Measurements from ENCODE around the gene KIZ.

Gene KIZ

DNA sequence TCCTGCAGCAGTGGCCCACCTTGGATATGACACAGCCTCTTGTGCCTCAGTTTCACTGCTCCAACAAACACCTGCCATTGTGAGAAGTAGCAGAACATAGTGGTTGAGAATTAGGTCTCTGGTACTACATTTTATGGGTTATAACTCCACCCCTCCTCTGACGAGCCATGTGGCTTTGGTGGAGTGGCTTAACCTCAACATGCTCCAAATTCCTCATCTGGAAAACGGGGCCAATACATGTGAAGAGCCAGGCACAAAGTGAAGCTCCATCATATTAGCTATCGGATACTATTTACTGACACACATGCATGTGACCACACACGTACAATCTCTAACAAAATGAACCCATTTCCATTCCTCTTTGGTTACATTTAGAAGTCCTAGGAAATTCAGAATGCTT is 8.4 kb upstream of the KIZ start:
- no peak overlapping the region for H3K27ac Mint-ChIP-seq
- ATAC-seq (replicated peaks), result no peak
- peaks cover 0 to 3% of the 10 kb centered on the region in 2 donors for H3K9me3 Mint-ChIP-seq

DNA sequence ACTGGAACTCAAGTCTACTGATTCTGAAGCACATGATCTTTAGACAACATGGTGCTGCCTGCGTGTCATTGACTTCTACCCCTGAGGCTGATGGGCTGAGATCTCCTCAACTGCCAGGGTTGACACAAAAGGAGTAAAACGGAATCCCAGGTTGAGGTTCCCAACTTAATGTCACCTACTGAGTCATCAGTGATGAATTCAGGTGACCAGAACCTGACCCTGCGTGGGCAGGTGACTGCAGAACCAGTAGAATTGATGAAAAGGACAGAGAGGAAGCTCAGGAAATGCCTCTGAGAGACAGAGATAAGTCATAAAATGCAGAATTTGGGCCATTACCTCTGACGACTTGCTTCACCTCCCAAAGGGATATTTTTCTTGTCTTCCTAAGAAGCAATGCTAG is 7.7 kb upstream of the KIZ start:
- Mint-ChIP-seq H3K4me1 (no peaks in the 10 kb centered on the region), H3K27me3 (peaks cover 43 to 70% of the 10 kb centered on the region in 2 donors), H3K9me3 (peaks cover 0 to 3% of the 10 kb centered on the region in 2 donors), H3K4me3 (no peak overlapping the region), H3K27ac (no peak overlapping the region), H3K36me3 (peaks cover 0 to 2% of the 10 kb centered on the region in 2 donors)
- ATAC-seq (replicated peaks), result no peak
- DNase-seq, result no peak

More for the DNA sequence above, 8.4 kb upstream of the KIZ start:
- Mint-ChIP-seq H3K4me3 (no peak overlapping the region), H3K27me3 (peaks cover 45 to 75% of the 10 kb centered on the region in 2 donors), H3K4me1 (no peaks in the 10 kb centered on the region), H3K36me3 (peaks cover 0 to 2% of the 10 kb centered on the region in 2 donors)
- no peak for DNase-seq

DNA sequence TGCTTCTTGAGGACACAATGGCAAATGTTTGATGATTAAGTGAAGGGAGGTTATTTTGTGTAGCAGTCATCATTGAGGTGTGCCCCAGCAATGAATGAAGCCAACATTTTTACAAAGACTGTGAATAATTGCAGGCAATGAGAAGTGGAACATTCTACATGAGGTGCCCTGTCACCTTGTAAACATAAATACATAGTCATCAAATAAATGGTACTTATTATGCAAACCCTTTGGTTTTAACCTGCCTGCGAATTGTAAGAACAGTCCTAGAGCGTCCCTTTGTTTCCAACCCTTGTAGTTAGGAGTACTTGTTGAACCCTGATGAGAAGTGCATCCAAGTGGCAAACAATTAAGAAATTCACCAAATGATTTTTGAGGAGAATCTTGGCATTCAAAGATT is 7.1 kb upstream of the KIZ start:
- DNase-seq (no peak), ATAC-seq (replicated peaks) (no peak)
- no peak overlapping the region for H3K27ac Mint-ChIP-seq
- H3K4me1 Mint-ChIP-seq, result no peaks in the 10 kb centered on the region
- peaks cover 0 to 2% of the 10 kb centered on the region in 2 donors for H3K36me3 Mint-ChIP-seq
- peaks cover 39 to 66% of the 10 kb centered on the region in 2 donors for H3K27me3 Mint-ChIP-seq
- no peak overlapping the region for H3K4me3 Mint-ChIP-seq
- H3K9me3 Mint-ChIP-seq, result peaks cover 0 to 3% of the 10 kb centered on the region in 2 donors

DNA sequence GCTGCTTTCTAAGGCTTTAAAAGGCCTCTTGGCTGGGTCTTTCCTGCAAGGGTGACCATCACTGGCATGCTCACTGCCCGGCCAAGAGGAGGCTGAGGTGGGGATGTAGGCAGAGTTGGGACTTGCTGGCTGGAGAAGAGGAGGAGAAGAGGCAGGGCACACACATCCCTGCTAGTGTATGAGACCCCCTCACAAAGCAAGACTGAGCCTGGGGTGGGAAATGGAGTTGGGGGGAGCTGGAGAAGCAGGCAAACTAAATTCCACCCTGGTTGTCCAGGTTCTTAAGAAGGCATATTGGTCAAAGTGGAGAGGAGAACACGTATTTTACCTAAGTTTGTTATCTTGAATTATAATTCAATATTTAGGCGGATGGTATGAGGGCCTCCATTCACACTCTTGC is 1.7 kb upstream of the KIZ start:
- ATAC-seq (replicated peaks), result no peak
- Mint-ChIP-seq H3K27me3 (peaks cover 8 to 14% of the 10 kb centered on the region in 2 donors), H3K9me3 (peaks cover 0 to 3% of the 10 kb centered on the region in 2 donors), H3K4me3 (no peak overlapping the region), H3K4me1 (peaks cover 6 to 10% of the 10 kb centered on the region in 2 donors), H3K36me3 (peaks cover 0 to 2% of the 10 kb centered on the region in 2 donors), H3K27ac (no peak overlapping the region)
- DNase-seq, result no peak

DNA sequence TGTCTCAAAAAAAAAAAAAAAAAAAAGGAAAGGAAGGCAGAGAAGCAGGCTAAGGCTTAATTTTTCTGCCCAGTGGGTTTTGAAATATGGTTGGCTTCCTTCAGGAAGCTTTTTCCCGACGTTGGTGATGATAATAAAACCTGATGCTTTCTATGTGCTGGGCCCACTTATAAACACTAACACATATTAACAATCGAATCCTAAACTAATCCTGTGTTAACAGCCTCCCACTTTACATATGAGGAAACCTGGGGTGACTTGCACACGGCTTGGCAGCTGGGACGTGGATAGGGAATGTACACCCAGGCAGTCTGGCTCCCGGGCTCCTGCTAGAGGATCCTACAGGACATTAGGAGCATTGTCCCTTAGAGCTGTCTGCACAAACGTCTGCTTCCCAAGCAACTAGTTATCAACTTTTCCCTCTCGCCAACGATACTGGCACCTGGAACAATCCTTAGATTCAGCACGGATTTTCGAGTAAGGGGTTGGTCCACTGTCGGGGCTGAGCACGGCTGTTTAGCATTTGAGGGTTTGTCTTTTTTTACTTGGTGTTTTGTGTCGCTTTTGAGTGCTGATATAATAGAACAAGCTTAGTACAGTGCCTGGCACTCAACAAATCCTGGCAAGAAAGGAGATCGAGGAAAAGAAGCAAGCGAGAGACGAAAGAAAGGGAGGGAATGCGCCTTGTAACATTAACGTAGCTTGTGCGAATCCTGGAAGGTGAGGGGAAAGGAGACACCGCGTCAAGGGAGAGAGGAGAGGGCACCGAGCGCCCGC is 622 bp upstream of the KIZ start:
- peaks cover 0 to 3% of the 10 kb centered on the region in 2 donors for H3K9me3 Mint-ChIP-seq
- H3K4me3 Mint-ChIP-seq, result peak overlapping the region; percentile 87 to 91
- peaks cover 8 to 13% of the 10 kb centered on the region in 2 donors for H3K27me3 Mint-ChIP-seq
- peaks cover 2 to 4% of the 10 kb centered on the region in 2 donors for H3K36me3 Mint-ChIP-seq
- H3K27ac Mint-ChIP-seq, result no peak overlapping the region
- peaks cover 6 to 10% of the 10 kb centered on the region in 2 donors for H3K4me1 Mint-ChIP-seq
- no peak for DNase-seq
- ATAC-seq (replicated peaks), result peak; percentile 17 to 20

DNA sequence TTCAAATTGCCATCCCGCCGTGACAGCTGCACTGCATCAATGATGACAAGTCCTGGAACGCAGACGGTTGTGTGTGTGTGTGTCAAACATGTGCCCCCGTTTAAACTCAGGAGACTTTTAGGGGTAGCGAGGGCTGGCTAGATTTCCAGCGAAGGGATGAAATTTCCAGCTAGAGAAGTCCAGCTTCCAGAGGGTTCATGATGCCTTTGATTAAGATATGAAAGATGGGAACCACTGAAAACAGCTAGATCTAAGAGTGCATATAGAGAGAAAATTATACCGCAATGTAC is 644 bp downstream of the KIZ start:
- peak overlapping the region; percentile 87 to 91 for H3K4me3 Mint-ChIP-seq
- DNase-seq (no peak), ATAC-seq (replicated peaks) (no peak)
- peak overlapping the region; percentile 96 for H3K27ac Mint-ChIP-seq
- peaks cover 0 to 4% of the 10 kb centered on the region in 2 donors for H3K36me3 Mint-ChIP-seq
- peaks cover 3 to 5% of the 10 kb centered on the region in 2 donors for H3K27me3 Mint-ChIP-seq
- no peaks in the 10 kb centered on the region for H3K9me3 Mint-ChIP-seq
- peaks cover 6 to 10% of the 10 kb centered on the region in 2 donors for H3K4me1 Mint-ChIP-seq

DNA sequence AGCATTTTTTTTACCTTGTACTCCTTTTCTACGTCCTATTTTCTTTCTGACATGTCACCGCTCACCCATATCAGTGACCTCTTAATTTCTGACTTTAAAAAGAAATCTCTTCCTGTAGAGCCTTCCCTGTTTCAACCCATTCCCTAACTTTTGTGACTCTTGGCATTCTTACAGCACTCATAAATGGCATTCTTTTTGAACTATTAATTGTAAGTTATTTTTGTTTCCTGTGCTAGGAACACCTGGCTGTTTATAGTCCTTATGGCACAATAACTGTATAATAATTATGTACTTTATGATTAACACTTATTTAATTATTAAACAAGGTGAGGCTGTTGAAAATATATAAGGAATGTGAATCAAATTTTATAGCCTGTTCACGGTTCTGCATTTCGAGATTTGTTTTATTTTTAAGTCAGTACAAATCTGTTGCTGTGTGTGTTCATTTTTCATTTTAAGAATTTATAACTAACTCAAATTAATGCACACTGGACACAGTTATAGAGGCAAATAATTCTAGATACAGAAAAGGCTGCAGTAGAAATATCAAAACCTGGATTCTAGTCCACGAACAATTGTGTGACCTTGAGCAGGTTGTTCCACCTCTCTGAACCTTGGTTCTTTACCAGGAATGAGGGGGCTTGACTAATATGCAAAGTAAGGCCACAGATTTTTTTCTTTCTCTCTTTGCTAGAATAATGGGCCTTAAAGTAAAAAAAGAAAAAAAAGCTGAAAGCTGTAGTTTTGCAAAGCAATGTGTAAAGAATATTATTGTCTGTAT is 1.5 kb downstream of the KIZ start:
- ATAC-seq (replicated peaks) (no peak), DNase-seq (no peak)
- Mint-ChIP-seq H3K27me3 (no peaks in the 10 kb centered on the region), H3K4me1 (peaks cover 6 to 10% of the 10 kb centered on the region in 2 donors), H3K4me3 (peak overlapping the region; percentile 20 to 87), H3K36me3 (peaks cover 0 to 4% of the 10 kb centered on the region in 2 donors), H3K9me3 (no peaks in the 10 kb centered on the region), H3K27ac (no peak overlapping the region)

DNA sequence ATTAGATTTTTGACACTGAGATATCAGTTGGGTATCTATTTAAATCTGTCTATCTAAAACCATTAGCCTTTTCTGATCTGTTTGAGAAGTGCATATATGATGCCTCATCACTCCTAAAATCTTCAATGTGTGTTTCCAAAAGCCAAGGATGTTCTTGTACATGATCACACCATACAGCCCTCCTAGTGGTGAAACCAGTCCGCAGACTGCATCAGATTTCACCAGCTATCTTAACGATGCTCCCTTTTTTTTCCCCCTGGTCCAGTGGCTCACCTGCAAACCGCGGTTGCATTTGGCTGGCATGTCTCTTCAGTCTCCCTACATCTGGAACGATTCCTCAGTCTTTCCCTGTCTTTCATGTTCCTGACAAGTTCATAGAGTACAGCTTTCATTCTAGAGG is 4.0 kb downstream of the KIZ start:
- peaks cover 4 to 16% of the 10 kb centered on the region in 2 donors for H3K36me3 Mint-ChIP-seq

DNA sequence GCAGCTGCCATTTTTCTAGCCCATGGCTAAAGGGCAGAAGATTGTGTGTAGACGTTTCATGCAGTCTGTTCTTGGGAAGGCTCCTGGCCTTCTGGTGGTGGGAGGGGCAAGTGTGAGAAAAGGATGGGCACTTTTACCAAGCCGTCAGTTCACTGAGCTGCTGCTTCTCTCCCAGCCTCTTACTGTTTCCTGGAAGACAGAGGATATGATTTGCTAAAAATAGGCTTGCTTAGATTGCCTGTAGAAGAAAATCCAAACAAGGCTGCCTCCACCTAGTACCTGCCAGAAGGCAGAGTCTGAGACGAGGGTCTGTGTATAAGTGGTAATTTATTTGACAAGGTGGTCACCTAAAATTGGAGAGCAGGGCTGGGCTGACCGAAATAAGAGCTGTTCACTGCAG is 7.5 kb downstream of the KIZ start:
- Mint-ChIP-seq H3K27me3 (no peaks in the 10 kb centered on the region), H3K9me3 (no peaks in the 10 kb centered on the region), H3K4me3 (no peak overlapping the region), H3K27ac (no peak overlapping the region), H3K4me1 (no peaks in the 10 kb centered on the region), H3K36me3 (peaks cover 17 to 39% of the 10 kb centered on the region in 2 donors)
- ATAC-seq (replicated peaks) (no peak), DNase-seq (no peak)

More for the DNA sequence above, 4.0 kb downstream of the KIZ start:
- Mint-ChIP-seq H3K27ac (no peak overlapping the region), H3K4me1 (peaks cover 6 to 10% of the 10 kb centered on the region in 2 donors), H3K27me3 (no peaks in the 10 kb centered on the region), H3K4me3 (no peak overlapping the region), H3K9me3 (no peaks in the 10 kb centered on the region)
- no peak for DNase-seq
- ATAC-seq (replicated peaks), result no peak

DNA sequence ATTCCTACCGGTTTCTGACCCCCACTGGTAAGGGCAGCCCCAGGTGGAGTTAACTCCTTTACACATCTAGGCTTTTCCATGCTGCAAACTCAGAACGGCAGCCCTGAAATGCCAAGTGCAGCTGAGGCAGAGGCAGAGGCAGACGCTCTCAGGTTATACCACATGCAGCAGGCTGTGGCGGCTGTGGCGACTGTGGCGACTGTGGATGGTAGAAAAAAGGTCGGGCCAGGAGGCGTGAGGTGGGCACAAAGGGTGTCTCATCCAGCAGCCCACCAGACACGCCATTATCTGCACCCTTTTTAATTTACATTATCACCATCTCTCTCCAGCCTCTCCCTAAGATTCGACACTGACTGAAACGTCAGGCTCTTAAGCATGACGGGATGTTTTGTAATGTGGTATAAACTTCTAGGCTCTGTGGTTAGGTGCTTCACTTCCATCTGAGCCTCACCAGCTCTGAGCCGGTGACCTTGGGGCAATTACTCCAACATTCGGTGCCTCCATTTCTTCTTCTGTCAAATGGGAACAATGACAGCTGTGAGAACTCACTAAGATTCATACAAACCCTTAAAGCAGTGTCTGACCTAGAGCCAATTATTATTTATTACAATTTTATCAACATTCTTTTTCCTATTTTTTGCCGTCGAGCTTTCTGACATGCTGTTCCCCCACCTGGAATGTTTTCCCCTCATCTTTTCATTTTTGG is 8.2 kb downstream of the KIZ start:
- DNase-seq (no peak), ATAC-seq (replicated peaks) (no peak)
- H3K4me3 Mint-ChIP-seq, result no peak overlapping the region
- no peaks in the 10 kb centered on the region for H3K4me1 Mint-ChIP-seq
- H3K27me3 Mint-ChIP-seq, result no peaks in the 10 kb centered on the region
- no peak overlapping the region for H3K27ac Mint-ChIP-seq
- peaks cover 17 to 39% of the 10 kb centered on the region in 2 donors for H3K36me3 Mint-ChIP-seq
- no peaks in the 10 kb centered on the region for H3K9me3 Mint-ChIP-seq

DNA sequence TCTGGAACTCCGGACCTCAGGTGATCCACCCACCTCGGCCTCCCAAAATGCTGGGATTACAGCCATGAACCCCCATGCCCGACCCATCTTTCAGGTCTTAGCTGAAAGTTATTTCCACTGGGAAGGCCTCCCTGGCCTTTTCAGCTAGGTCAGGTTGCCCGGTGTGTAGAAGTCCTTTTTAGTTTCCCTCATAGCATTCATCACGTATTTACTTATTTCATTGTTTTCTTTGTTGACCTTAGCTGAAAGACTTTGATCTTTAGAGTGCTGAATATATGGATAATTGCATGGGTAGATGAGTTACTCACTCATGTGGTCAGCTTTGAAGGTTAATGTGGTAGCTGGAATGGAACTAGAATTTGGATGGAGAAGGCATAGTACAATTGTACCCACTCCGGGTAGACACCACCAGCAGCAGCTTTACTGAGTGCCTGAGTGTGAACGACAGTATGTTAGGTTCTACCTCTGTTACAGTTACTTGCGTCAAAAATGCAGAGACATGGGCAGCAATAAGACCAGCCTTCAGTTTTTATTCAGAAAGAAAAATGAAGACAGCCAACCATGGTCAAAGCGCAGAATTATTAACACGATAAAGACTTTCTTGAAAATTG is 9.1 kb downstream of the KIZ start:
- Mint-ChIP-seq H3K27ac (no peak overlapping the region), H3K36me3 (peaks cover 18 to 40% of the 10 kb centered on the region in 2 donors), H3K4me1 (no peaks in the 10 kb centered on the region), H3K4me3 (no peak overlapping the region), H3K27me3 (no peaks in the 10 kb centered on the region), H3K9me3 (no peaks in the 10 kb centered on the region)
- ATAC-seq (replicated peaks) (no peak), DNase-seq (no peak)

DNA sequence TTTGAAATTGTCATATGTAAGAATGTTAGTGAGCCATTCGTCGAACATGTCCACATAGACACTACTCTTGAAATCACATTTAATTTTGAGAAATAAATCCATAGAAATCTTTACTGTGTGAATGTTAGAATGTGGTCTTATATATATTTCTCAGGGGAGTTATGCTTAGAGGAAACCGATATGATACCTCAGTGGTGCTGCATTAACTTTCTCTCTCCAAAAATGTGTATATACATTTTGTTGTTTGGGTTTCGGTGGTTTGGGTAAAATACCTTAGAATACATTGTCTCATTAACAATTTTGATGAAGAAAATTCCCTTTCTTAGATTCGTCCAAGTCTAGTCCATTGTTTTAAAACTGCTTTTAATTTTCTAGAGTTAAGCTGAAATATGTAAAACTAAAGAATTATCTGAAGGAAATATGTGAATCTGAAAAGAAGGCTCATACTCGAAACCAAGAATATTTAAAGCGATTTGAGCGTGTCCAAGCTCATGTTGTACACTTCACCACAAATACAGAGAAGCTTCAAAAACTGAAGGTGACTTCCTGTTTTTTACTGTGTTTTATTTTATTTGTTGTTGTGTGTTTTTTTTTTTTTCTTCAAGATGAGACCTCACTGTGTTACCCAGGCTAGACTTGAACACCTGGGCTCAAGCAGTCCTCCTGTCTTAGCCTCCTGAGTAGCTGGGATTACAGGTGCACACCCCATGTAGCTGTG is 10.3 kb downstream of the KIZ start:
- no peak overlapping the region for H3K27ac Mint-ChIP-seq
- H3K4me1 Mint-ChIP-seq, result no peaks in the 10 kb centered on the region

DNA sequence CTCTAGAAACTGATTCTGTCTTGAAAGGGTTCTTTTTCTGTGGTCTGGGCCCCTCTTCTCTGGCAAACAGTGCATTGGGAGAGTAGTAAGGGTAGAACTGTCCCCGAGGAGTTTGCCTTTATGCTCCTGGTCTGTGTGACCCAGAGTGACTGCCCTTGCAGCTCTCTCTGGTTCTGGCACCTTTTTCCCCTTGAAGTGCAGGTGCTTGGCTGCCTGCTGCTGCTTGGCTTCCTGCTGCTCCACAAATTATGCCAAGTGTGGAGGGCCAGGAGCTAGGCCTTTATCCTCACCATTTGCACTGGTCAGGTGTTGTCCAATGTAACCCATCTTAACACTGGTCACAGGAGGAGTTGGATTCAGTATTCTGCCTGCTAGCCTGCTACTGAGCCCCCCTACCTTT is 11.2 kb downstream of the KIZ start:
- H3K27me3 Mint-ChIP-seq, result no peaks in the 10 kb centered on the region
- no peak for ATAC-seq (replicated peaks)

More for the DNA sequence above, 10.3 kb downstream of the KIZ start:
- Mint-ChIP-seq H3K9me3 (no peaks in the 10 kb centered on the region), H3K27me3 (no peaks in the 10 kb centered on the region), H3K36me3 (peaks cover 21 to 42% of the 10 kb centered on the region in 2 donors), H3K4me3 (no peak overlapping the region)
- DNase-seq (no peak), ATAC-seq (replicated peaks) (no peak)

More for the DNA sequence above, 11.2 kb downstream of the KIZ start:
- H3K27ac Mint-ChIP-seq, result no peak overlapping the region
- H3K36me3 Mint-ChIP-seq, result peaks cover 25 to 48% of the 10 kb centered on the region in 2 donors
- no peak overlapping the region for H3K4me3 Mint-ChIP-seq
- no peaks in the 10 kb centered on the region for H3K4me1 Mint-ChIP-seq
- no peaks in the 10 kb centered on the region for H3K9me3 Mint-ChIP-seq
- no peak for DNase-seq
